HG02678 (cell line): ENCODE data around the gene KRTAP10-2.
"Not testable (repeated sequence)": the region's sequence is repeated elsewhere in the genome, so short reads cannot be mapped to it uniquely, and the experiment has no call there.

ENCODE experiments used
- ATAC-seq: cut with Tn5 transposase; IDR thresholded peaks from one replicate; pipeline ENCODE4 v1.9.1; 2021; ENCODE audit warnings: mild to moderate bottlenecking, moderate library complexity; ENCODE audit not compliant: unreplicated experiment

Gene KRTAP10-2, protein sequence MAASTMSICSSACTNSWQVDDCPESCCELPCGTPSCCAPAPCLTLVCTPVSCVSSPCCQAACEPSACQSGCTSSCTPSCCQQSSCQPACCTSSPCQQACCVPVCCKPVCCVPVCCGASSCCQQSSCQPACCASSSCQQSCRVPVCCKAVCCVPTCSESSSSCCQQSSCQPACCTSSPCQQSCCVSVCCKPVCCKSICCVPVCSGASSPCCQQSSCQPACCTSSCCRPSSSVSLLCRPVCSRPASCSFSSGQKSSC

DNA sequence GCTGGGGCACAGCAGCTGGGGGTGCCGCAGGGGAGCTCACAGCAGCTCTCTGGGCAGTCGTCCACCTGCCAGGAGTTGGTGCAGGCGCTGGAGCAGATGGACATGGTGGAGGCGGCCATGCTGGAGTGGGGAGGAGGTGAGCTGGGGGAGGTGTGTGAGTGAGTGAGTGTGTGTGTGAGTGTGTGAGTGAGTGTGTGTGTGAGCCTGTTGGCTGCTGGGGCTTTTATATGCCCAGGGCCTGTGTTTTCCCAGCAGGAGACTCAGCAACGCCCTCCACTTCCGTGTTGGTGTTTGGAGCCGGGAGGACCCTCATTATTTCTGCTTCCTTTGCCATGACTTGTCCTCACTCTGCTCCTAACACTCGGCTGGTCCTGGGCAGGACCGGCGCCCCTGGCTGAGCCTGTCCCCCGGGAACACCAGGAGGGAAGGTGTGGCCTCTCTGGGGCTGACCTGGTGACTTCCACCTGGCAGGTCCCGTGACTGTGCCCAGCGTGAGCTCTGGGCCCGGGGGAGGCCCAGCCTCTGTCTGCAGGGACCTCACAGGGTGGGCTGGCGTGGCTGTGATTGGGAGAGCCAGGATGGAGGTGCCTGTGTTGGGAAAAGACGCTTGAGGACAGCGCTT is at the start of gene KRTAP10-2:
TSS of gene KRTAP10-2 (minus strand) at position 166 of the 622 bp plus-strand sequence. CDS start at position 119, 47 bp downstream.
- ATAC-seq, result no peak

DNA sequence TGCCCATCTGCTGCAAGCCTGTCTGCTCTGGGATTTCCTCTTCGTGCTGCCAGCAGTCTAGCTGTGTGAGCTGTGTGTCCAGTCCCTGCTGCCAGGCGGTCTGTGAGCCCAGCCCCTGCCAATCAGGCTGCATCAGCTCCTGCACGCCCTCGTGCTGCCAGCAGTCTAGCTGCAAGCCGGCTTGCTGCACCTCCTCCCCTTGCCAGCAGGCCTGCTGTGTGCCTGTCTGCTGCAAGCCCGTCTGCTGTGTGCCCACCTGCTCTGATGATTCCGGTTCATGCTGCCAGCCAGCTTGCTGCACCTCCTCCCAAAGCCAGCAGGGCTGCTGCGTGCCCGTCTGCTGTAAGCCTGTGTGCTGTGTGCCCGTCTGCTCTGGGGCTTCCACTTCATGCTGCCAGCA is 49.8 kb upstream of the KRTAP10-2 start:
- not testable (repeated sequence) for ATAC-seq

DNA sequence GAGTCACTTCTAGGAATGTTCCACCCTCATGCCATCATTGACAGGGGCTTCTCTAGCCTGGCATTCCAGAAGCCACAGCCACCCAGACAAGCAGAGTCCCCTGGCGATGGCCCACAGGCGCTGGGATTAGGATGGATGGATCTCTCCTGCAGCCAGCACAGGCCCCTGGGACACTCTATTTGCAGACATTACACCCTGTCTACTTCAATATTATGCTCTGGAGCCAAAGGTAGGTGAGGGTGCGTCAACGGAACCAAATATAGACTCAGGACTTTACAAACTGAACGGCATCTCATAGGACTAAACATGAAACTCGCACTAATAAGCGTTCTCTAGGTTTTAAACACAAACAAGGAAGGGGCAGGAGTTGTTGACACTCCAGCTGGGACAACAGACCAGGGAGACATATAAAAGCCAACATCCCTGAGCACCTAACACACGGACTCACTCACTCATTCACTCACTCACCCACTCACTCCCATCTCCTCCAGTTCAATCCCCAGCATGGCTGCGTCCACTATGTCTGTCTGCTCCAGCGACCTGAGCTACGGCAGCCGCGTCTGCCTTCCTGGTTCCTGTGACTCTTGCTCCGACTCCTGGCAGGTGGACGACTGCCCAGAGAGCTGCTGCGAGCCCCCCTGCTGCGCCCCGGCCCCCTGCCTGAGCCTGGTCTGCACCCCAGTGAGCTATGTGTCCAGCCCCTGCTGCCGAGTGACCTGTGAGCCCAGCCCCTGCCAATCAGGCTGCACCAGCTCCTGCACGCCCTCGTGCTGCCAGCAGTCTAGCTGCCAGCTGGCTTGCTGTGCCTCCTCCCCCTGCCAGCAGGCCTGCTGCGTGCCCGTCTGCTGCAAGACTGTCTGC is 49.0 kb upstream of the KRTAP10-2 start, which contains the start of gene KRTAP10-7:
TSS of gene KRTAP10-7 (plus strand) at position 480 of the 861 bp plus-strand sequence. CDS start at position 505, 25 bp downstream.
- not testable (repeated sequence) for ATAC-seq

DNA sequence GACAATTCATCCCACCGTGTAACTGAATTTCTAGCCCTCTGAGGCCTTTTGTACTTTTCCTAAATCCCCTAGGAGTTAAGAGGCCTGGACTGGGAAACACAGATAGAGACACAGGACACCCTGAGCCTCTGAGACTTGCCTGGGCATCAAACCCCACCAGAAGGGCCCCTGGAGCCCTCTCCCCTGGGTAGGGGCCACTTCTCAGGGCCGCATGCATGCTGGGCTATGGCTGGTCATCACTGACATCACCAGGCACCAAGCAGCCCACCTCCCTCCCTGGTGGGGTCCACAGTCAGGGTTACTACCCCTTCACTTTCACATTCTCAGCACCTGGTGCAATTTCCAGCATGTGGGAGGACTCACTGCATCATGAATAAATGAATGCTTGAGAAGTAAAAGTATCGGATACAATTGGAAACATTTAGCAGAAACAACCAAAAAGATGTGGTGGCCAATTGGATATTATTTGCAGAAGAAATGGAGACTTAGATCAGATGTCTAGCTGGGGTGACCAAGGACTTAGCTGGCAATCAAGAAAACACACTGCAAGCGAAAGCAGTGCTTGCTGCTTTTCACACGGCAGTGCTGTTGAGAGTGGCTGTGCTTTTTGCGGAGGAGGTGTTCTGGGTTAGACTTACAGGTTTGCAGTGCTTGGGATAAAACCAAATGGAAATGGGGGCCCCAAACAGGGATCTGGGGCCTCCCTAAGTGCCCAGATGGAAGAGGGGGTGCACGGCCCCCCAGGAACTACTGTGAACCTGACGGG is 48.1 kb upstream of the KRTAP10-2 start:
- ATAC-seq, result no peak

DNA sequence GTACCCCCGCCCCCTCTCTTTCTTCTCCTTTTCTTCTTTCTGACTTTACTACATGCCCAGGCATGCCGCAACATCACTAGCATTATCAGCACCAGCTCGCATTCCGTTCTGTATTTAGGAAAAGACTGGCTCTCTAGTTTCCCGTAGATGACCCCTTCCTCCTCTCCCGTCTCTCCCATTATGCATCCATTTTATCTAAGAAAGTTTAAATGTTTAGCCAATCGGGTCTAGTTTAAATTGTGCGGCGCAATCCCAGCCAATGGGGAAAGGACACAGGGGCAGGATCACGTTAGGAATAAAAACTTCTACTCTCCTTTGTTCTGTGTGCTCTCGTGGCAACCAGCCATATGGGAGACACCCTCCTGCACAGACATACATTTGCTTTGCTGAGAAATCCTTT is 46.8 kb upstream of the KRTAP10-2 start:
- ATAC-seq, result no peak

DNA sequence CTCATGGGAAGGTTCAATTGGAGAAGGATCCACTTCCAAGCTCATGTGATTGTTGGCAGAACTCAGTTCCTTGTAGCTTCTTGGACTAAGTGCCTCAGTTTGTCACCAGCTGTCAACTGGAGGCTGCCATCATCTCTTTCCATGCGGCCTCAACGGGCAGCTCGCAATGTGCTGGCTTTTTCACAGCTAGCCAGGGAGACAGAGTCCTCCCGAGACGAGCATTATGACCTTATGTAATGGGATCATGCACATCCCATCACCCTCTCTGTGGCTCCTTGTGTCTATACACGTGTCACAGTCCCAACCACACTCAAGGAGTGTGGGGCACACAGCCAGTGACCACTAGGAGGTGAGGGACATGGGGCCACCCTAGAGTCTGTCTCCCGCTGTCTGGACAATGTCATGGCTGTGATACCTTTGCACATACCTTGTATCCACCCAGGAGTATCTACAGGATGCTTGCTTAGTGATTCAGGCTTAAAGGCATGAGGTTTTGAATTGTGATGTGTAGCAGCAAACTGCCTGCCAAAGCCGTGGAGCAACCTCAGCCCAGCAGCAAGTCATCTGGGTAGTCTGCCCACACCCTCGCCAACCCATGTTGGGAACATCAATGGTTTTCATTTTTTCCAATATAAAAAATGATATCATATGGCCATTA is 44.9 kb upstream of the KRTAP10-2 start:
- ATAC-seq, result no peak

DNA sequence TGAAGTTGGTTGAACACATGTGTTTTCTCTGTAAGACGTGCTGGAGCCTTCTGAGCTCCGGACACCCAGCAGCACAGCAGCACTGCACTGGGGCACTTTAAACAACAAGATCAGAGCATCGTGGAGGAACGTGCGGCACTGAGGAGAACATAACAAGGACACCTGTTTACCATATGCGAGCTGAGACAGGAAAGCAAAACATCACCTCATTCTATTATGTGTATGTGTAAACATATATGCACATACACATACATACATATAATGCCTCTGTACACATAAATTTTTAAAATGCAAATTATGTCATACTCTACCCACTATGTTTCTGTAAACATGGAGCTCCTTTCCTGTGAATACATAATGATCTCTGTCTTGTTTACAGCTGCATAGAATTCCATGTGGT is 44.2 kb upstream of the KRTAP10-2 start:
- no peak for ATAC-seq

DNA sequence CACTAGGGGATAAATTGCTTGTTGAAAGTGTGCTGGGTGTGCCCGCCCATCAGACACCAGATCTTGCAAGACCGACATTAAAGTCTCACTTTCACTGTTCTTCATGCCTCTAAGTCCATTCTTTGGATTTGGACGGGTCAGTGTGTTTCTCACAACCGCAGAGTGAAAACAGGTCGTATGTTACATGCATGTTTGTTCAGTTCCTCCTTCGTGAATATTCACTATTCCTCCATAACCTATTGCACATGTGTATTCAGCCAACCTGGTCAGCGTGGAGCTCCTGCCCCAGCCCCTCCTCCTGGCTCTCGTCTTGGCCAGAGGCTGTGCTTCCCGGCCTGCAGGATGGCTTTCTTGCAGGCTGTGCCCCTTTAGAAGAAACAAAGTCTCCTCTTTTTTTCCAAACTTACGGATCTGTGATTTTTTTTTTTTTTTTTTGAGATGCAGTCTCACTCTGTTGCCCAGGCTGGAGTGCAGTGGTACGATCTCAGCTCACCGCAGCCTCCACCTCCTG is 43.2 kb upstream of the KRTAP10-2 start:
- ATAC-seq, result no peak

DNA sequence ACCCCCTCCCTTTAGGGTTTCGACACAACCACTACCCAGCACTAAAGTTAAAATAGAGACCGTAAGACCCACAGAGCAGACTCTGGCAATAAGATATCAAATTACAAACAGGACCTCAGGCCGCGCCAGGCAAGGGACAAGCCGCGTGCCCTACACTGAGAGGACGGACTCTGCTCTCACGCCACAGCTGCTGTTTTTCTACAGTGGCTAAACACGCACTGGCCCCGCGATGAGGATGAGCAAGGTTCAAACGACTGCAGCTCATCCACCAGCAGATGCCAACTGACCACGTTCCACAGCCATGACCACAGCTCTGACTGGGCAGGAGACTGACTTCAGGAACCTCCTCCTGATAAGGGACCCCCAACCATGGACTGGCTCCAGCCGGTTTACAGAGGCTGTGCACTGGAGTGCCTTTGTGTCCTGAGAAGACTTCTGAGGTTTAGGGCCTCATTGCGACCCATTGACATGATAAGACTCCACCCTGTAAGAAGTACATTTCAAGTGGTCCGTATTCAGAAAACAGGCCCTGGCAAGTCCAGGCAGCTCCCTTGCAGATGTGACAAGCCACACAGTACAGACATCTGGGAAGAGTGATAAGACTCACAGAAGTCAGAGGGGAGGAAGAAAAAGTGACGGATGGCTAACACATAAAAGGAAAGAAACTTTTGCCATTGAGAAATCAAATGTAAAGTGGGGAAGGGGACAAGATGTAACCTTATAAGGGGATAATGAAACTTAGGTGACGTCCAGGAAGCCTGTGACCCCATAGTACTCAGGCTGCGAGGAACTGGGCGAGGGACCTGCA is 42.5 kb upstream of the KRTAP10-2 start:
- ATAC-seq, result no peak

DNA sequence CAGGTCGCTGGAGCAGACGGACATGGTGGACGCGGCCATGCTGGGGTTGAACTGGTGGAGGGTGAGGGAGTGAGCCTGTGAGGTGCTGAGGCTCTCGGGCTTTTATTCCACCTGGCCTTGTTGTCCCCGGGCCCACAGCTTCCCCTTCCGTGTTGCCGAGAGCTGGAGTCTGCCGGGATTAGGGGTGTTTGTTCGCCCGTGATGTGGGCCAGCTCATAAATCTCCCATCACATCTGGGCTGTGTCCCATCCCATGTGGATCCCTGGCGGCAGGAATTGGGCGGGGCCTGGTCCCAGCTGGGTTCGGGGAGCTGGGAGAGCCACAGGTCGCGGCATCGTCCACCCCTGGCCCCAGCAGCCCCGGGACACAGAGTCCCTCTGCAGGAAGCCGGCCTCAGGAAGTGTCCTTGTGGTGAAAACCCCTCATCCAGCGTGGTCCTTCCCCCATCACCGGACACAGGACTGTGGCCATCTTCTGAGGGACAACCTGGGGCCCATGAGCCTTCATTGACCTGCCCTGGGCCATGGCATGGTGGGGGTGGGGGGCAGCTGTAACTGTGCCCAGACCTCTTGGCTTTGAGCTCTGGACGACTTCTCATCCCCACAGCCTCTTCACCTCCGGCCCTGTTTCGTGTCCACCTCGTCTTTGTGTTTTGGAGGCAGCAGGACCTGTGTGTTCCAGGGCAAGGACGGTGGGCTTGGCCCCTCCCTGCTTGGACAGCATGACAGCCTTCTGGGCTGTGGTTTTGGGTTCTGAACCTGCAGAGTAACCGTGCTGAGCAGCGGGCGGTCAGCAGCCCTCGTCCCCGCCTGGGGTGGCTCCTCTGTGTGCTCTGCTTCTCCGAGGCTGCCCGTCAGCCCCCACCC is 41.4 kb upstream of the KRTAP10-2 start, which contains the start of gene KRTAP10-6:
TSS of gene KRTAP10-6 (minus strand) at position 60 of the 866 bp plus-strand sequence. CDS start at position 39, 21 bp downstream.
- no peak for ATAC-seq

DNA sequence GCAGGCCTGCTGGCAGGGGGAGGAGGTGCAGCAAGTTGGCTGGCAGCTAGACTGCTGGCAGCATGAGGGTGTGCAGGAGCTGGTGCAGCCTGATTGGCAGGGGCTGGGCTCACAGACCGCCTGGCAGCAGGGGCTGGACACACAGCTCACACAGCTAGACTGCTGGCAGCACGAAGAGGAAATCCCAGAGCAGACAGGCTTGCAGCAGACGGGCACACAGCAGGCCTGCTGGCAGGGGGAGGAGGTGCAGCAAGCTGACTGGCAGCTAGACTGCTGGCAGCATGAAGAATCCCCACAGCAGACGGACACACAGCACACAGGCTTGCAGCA is 40.5 kb upstream of the KRTAP10-2 start:
- ATAC-seq, result not testable (repeated sequence)

DNA sequence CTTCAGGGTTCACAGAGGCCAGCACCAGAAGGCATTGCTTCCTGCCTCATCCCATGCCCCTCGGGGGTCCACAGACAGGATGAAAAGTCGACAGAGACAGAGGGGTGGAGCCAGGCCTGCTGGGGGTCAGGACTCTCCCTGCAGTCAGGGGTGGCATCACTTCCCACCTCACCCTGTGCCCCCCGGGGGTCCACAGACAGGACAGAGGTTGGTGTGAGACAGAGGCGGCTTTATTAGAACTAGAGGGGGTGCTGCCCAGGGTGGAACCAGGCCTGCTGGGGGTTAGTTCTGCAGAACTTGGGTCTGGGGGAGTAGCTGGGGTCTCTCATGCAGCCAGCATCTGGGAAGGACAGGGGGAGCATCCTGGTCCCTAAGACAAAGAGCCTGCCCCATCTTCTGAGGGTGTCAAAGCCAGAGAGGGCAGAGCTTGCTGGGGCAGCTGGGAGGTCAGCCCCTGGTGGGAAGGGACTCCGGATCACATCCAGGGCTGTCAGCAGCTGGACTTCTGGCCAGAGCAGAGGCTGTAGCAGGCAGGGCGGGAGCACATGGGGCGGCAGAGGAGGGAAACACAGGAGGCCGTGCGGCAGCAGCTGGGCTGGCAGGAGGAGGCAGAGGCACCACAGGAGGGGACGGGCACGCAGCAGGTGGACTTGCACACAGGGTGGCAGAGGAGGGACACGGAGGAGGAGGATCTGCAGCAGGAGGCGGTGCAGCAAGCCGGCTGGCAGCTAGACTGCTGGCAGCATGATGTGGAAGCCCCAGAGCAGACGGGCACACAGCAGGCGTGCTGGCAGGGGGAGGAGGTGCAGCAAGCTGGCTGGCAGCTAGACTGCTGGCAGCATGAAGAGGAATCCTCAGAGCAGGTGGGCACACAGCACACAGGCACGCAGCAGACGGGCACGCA is 39.8 kb upstream of the KRTAP10-2 start:
- not testable (repeated sequence) for ATAC-seq

DNA sequence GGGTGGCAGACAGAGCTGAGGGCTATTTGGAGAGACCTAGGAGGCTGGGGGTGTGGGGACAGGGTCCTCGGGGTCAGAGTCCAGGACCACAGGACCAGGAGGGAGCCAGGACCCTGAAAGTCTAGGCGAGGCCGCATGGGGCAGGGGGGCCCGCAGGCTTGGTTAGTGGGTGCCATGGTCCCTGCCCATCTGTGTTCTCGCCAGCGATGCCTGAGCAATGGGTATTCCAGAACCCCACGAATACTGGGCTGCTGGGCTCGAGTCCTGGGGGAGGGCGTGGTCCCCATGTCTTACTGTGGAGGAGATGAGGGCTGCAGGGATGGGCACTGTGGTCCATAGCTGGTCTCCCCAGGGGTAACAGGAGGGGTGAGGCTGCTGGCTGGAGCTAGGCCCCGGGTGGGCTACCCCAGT is 39.0 kb upstream of the KRTAP10-2 start:
- no peak for ATAC-seq

DNA sequence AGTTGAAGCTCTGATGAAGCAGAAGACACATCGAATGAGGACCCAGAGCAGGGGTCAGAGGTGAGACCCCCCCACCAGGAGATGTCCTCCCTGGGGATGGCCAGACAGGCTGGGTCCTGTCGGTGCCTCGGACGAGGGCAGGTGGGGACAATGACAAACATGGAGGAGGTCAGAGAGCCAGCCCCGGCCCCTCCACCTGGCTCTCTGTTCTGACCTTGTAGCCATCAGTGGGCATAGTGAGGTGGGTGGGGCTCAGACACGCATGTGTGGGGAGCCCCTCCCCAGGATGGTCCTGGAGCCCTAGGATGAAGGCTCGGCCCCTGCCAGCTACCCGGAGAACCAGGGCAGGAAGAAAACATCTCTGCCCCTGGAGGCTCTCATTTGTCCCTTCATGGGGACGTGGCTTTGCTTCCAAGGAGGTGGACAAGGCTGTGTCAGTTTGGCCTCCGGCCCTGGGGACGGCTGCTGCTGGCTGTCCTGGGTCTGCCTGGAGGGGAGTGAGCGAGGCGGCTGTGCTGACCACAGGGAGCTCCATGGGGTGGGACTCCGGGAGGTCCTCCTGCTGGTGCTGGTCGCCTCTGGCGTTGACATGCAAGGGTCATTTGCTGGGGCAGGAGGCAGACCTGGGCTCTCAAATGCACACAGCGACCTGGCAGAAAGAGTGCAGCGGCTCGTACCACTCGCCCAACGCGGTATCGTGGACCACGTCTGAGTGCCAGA is 38.4 kb upstream of the KRTAP10-2 start:
- ATAC-seq, result no peak

DNA sequence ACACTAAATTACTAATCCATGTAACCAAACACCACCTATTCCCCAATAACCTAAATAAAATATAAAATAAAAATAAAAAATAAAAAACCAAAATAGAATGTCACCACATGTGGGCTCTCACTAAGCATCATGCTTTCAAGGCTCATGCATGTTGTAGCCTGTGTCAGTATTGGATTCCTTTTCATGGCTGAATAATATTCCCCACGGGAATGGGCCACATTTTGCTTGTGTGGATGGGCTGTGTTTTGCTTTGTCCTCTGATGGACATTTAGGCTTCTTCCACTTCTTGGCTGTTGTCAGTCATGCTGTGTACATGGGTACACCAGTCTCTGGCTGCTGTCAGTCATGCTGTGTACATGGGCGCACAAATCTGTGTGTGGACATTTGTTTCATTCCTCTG is 37.8 kb upstream of the KRTAP10-2 start:
- ATAC-seq, result no peak

DNA sequence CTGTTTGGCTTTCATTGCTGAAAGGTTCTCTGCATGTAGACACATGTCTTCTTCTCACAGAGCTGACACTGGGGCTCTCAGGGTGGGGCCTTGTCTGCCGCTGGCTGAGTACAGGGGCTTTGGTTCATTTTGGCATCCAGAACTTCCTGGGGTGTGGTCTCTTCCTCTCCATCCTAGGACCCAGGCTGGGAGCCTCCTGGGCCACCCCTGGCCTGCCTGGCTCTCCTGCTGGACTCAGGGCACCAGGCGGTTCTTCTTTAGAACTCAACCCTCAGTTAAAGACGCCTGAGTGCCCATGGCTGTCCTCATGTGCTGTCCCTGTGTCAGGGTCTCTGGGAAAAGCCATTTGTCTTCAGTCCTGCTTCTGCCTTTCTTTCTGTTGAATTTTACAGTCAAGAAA is 34.6 kb upstream of the KRTAP10-2 start:
- ATAC-seq, result no peak

DNA sequence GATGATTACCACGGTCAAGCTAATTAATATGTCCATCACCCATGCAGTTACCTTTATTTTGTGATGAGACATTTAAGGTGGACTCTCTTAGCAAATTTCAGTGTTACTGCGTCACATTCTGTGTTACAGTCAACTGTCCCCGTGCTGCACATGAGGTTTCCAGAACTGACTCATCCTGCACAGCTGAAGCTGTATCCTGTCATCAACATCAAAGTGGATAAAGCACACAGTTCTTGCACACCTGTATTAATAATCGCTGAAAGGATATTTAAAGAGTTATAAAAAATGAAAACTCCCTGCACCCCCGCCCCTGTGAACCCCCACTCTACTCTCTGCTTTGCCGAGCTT is 32.5 kb upstream of the KRTAP10-2 start:
- ATAC-seq, result no peak
